HG03457 (cell line): ENCODE measurements around the gene GOLGA2.

Experiments
- ATAC-seq: cut with Tn5 transposase; IDR thresholded peaks from one replicate; pipeline ENCODE4 v1.9.1; 2021; ENCODE audit warnings: moderate number of reproducible peaks; ENCODE audit not compliant: unreplicated experiment

The GOLGA2 gene

DNA sequence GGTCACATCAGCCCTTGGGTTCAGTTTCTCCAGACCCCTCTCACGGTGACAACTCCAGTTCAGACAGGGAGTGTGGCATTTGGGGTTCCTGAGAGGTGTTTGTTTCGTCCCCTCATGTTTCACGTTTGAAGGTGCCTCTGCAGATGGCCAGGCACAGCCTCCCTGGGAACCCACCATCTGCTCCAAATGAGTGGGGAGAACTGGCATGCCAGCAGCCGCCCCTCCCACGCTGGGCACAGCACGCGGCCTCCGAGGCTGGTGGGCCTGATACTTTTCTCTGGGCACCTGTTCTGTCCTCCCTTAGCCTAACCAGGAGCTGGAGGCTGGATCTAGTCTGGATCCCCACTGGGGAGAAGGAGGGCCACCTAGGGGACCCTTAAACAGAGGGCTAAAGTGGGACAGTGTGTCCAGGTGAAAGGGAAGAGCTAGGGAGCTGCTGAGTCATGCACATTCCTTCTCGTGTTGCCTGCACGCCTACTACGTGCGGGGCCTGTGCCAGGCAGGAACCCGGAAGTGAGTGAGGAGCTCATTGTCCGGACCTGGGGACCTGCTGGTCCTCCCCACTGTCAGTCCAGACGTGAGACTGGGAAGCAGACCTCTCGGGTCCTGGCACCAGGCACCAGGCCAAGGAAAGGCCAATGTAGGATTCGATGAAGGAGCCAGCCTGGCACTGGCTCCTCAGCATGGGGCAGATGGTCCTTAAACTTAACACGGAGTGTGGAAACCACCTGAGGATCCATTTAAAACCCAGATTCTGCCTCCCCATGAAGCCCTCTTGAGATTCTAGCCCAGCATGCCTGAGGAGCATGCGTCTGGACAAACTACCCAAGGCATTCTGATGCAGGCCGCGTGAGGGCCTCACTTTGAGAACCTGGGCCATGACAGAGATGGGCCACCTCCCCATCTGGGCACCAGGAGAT is 61.0 kb downstream of the GOLGA2 start:
- ATAC-seq = no peak

DNA sequence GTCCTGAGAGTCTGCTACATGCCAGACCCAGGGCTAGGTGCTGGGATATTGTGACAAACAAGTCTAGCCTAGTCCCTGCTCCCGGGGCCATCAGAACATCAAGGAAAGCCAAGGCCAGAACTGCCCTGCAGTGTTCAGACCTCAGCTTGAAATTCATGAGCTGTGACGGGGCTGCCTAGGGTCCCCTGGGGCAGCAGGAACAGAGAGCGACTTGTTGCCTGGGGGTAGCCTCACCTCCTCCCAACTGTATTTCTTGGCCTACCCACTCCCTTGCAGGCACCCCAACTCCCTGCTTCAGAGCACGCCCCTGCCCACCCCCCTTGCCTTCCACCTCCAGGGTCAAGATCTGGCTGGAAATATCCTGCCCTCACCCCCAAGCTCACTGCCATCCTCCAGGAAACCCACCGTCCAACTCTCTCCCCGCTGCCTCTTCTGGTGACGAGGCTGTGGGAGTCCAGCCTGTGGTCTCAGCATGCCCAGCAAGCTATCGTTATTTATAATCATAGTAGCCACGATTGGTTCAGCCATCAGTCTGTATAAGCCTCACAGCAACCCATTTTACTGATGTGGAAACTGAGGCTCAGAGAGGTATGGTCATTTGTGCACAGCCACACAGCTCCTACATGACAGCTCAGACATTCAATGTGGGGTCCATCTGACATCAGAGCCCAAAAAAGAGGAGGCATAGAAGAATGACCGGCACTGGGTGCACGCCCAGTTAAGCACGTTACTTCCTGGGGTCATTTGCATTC is 61.9 kb downstream of the GOLGA2 start:
- ATAC-seq = no peak

DNA sequence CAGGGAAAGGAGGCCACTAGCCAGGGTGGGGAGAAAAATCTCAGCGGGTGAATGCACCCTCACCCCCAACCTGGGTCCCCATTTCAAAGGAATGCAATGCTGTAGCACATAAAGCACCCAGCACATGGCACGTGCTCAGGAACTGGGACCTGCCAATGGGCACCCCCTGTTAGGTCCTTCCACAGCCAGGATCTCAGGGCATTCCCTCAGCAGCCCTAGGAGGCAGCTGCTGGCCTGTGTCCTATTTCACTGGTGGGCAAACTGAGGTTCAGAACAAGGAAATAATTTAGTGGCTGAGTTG is 63.9 kb downstream of the GOLGA2 start:
- ATAC-seq = no peak

DNA sequence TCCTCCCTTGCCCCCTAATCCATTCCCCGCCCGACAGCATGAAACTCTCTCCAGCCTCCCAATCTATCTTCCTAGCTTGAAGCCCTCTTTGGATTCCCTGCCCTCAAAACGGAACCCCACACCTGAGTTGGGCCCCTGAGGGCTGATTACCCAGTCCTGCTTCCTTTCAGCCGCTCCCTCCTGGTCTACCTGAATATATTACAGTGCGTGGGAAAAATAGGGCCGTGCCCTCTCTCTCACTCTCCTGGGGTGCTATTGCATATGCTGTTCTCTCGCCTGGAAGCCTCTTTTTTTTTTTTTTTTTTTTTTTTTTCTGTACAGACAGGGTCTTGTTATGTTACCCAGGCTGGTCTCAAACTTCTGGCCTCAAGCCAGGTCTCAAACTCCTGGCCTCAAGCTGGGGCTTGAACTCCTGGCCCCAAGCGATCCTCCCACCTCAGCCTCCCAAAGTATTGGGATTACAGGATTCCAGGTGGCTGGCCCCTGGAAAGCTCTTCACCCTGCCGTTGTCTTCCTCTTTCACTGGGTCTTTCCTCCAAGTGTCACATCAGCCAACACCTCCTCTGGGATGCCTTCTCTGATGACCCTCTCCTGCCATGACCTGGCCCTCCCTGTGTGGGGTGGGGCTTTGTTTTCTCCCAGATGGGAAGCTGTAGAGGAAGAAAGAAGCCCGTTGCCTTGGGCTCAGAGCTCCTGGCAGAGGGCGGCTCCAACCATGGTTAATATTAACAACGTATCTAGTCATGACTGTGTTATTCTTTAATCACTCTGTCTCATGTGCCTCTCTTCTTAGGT is 64.4 kb downstream of the GOLGA2 start:
- no peak for ATAC-seq

DNA sequence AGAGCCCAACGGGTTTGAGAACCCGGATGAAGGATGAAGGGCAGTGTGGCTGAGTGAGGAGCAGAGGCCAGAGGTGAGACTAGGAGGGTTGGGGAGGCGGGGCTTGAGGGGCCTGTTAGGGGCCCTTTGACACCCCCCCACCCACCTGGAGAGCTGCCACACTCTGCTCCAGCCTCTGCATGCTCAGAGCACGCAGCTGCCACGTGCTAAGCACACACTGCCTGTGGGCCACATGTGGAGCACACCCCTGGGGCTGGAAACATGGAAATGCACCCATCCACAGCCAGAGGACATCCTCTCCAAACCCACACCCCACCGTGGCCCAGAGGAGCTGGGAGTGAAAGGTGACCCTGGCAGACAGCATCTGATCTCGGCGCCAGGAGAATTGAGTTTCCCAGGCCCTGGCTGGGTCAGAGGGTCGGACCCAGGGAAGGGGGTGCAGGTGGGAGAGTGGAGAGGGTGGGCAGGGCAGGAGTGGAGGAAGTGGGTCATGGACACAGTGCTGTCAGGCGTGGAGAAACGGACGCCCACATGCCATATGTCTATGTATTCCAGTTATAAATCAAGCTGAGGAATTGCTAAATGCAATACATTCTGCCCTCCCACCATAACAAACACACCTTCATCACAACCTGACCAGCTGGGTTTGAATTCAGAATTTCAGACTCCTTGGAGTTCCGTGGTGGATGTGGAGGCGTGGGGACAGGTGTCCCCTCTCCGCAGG is 66.7 kb downstream of the GOLGA2 start:
- no peak for ATAC-seq

DNA sequence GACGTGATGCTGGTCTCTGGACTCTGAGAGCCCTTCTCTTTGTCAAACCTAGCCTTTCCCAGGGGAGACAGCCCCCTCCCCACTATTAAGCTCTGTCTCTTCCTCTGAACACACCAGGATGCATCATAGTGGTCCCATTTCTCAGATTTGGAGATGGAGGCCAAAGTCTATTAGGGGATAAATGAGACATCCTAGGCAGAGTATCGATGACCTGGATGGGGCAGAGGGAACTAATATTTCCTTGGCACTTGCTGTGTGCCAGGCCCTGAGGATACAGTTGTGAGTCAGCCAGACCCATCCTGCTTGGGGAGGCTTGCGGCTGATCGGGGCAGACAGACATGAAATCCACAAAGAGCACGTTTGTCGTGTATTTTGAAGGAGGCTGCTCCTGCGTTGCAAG is 67.4 kb downstream of the GOLGA2 start:
- ATAC-seq = no peak

DNA sequence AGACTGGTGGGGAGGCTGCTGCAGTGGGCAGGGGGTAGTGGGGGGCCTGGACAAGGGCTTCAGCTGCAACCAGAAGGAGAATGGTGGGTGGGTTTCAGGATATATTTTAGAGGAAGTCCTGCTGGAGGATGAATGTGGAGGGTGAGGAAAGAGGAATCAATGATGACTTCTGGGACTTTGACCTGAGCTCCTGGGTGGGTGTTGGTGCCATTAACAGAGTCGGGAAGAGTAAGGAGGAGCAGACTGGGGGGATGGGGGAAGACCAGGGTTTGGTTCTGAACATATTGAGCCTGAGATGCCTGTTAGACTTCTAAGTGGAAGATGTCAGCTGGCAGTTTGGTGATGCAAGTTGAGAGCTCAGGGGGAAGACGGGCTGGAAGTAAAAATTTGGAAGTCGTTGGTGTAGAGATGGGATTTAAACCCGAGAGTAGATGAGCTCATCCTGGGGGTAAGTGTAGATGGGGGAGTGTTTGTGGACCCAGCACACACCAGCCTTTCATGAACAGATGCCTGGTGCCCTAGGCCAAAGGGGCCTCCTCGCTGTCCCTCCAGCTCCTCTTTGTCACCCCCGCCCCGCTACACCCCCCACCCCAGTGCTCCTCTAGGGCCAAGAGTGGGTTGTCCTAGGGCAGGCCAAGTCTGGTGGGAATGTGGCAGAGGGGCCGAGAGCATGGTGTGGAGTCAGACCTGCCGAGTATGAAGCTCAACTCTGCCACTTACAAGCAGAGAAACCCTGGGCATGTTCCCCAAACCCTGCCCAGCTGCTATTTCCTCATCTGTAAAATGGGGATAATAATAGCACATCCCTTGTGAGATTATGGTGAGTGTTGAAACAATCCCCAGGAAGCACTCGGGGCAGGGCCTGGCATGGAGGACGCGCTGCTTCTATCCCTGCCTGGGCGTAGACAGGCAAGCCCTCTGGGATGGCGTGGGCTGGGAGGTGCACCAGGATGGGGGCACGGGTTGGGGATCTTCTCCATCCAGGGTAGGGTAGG is 68.6 kb downstream of the GOLGA2 start:
- ATAC-seq = no peak

DNA sequence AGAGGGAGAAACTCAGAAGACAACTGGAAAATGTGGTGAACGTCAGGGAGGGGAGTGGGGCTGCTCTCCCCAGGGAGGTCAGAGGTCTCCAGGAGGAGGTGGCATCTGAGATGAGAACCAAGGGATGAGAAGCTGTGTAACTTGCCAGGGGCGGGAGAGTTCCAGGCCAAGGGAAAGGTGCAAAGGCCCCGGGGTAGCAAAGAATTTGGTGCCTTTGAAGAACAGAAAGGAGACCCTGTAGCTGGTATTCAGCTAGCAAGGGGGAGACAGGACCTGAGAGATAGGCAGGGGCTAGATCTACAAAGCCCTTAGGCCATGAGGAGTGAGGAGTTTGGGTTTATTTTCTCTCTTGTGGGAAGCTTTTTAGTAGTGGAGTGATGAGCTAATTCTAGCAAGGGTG is 69.3 kb downstream of the GOLGA2 start:
- ATAC-seq = no peak
